HEK293 (cell line): ENCODE measurements around the gene SBK2.

Experiments
- CTCF ChIA-PET: fragments of 350-600 bp; formaldehyde crosslinking; extraction: SDS; loops from one replicate; lab custom pipeline; 2021; ENCODE audit warnings: antibody characterized with exemption; lab: Yijun Ruan, JAX
- POLR2A ChIA-PET: fragments of 300-600 bp; formaldehyde crosslinking; extraction: SDS; loops from one replicate; lab custom pipeline; 2020; ENCODE audit warnings: antibody characterized with exemption, inconsistent platforms; lab: Yijun Ruan, JAX
- H3K27ac ChIP-seq: fragments of 200-500 bp; sonication (Bioruptor generic); 2 replicates; pipeline ENCODE4 v1.5.1; 2014; ENCODE audit warnings: low read depth, low read length, control low read depth, inconsistent platforms; ENCODE audit errors: extremely low read depth
- H3K36me3 ChIP-seq, 2 experiments: fragments of 200-500 bp in 1 of 2; sonication (Bioruptor generic) in 1 of 2; 1 replicate in 1 of 2; 2 replicates in 1 of 2; pipeline ENCODE4 v1.5.1; 2014 to 2017; ENCODE audit warnings: inconsistent platforms in 2 of 2, low read length in 2 of 2; ENCODE audit not compliant: control insufficient read depth in 2 of 2, insufficient read depth in 1 of 2
- H3K4me1 ChIP-seq: fragments of 200-500 bp; sonication (Bioruptor generic); 2 replicates; pipeline ENCODE4 v1.5.1; 2014; ENCODE audit warnings: mild to moderate bottlenecking, low read length, inconsistent platforms; ENCODE audit not compliant: control insufficient read depth, insufficient read depth
- H3K4me3 ChIP-seq: 2 replicates; pipeline ENCODE4 v1.5.1; 2011; ENCODE audit warnings: low read depth, mild to moderate bottlenecking, control low read depth, low read length, moderate library complexity
- H3K9me3 ChIP-seq: fragments of 200-500 bp; sonication (Bioruptor generic); 2 replicates; pipeline ENCODE4 v1.5.1; 2014; ENCODE audit warnings: low read depth, low read length, inconsistent platforms; ENCODE audit not compliant: control insufficient read depth, insufficient read depth
- EGR2 ChIP-seq: fragments of 450-650 bp; formaldehyde crosslinking; IDR thresholded peaks from 2 replicates; pipeline ENCODE4 v1.5.1; 2016; ENCODE audit warnings: low read depth, missing biosample characterization, missing genetic modification characterization
- ZNF121 ChIP-seq: fragments of 450-650 bp; formaldehyde crosslinking; IDR thresholded peaks from 2 replicates; pipeline ENCODE4 v1.5.1; 2016; ENCODE audit warnings: missing biosample characterization, missing genetic modification characterization
- ZNF223 ChIP-seq: fragments of 450-650 bp; formaldehyde crosslinking; IDR thresholded peaks from 2 replicates; pipeline ENCODE4 v1.5.1; 2016; ENCODE audit warnings: missing biosample characterization, missing genetic modification characterization
- ZNF274 ChIP-seq, 2 experiments: fragments of 200-500 bp in 1 of 2; fragments of 450-650 bp in 1 of 2; sonication (Bioruptor generic) in 1 of 2; formaldehyde crosslinking in 1 of 2; IDR thresholded peaks; 2 replicates each; pipeline versions ENCODE4 v1.5.1 to v1.6.1; 2014 to 2016; ENCODE audit warnings: borderline replicate concordance in 1 of 2, inconsistent platforms in 1 of 2, low read length in 1 of 2, missing biosample characterization in 1 of 2, missing genetic modification characterization in 1 of 2
- ZNF311 ChIP-seq: fragments of 450-650 bp; formaldehyde crosslinking; IDR thresholded peaks from 2 replicates; pipeline ENCODE4 v1.5.1; 2017; ENCODE audit warnings: missing biosample characterization, missing genetic modification characterization, borderline replicate concordance
- ZNF324 ChIP-seq: fragments of 450-650 bp; formaldehyde crosslinking; IDR thresholded peaks from 2 replicates; pipeline ENCODE4 v1.5.1; 2016; ENCODE audit warnings: missing biosample characterization, missing genetic modification characterization
- ZNF529 ChIP-seq: fragments of 450-650 bp; formaldehyde crosslinking; IDR thresholded peaks from 2 replicates; pipeline ENCODE4 v1.5.1; 2017; ENCODE audit warnings: missing genetic modification characterization, missing biosample characterization; ENCODE audit not compliant: insufficient replicate concordance
- ZNF596 ChIP-seq: fragments of 450-650 bp; IDR thresholded peaks from 2 replicates; pipeline ENCODE4 v1.5.0; 2018; ENCODE audit warnings: missing biosample characterization, mild to moderate bottlenecking, missing genetic modification characterization, moderate library complexity
- TF ChIP-seq, protein P1 (sequence below): fragments of 450-650 bp; formaldehyde crosslinking; IDR thresholded peaks from 2 replicates; pipeline ENCODE4 v1.5.1; 2016; ENCODE audit warnings: missing biosample characterization, missing genetic modification characterization
- TF ChIP-seq, protein P2 (sequence below): fragments of 450-650 bp; formaldehyde crosslinking; IDR thresholded peaks from 2 replicates; pipeline ENCODE4 v1.5.1; 2017; ENCODE audit warnings: missing biosample characterization, missing genetic modification characterization
- TF ChIP-seq, protein P3 (sequence below): fragments of 450-650 bp; formaldehyde crosslinking; IDR thresholded peaks from 2 replicates; pipeline ENCODE4 v1.5.1; 2016; ENCODE audit warnings: missing biosample characterization, missing genetic modification characterization
- TF ChIP-seq, protein P4 (sequence below): fragments of 450-650 bp; formaldehyde crosslinking; IDR thresholded peaks from 2 replicates; pipeline ENCODE4 v1.5.1; 2016; ENCODE audit warnings: missing biosample characterization, missing genetic modification characterization, borderline replicate concordance
- TF ChIP-seq, protein P5 (sequence below): fragments of 450-650 bp; formaldehyde crosslinking; IDR thresholded peaks from 2 replicates; pipeline ENCODE4 v1.5.1; 2016; ENCODE audit warnings: missing biosample characterization, missing genetic modification characterization
- TF ChIP-seq, protein P6 (sequence below): fragments of 450-650 bp; formaldehyde crosslinking; IDR thresholded peaks from 2 replicates; pipeline ENCODE4 v1.5.1; 2016; ENCODE audit warnings: missing biosample characterization, missing genetic modification characterization

SBK2 gene

DNA sequence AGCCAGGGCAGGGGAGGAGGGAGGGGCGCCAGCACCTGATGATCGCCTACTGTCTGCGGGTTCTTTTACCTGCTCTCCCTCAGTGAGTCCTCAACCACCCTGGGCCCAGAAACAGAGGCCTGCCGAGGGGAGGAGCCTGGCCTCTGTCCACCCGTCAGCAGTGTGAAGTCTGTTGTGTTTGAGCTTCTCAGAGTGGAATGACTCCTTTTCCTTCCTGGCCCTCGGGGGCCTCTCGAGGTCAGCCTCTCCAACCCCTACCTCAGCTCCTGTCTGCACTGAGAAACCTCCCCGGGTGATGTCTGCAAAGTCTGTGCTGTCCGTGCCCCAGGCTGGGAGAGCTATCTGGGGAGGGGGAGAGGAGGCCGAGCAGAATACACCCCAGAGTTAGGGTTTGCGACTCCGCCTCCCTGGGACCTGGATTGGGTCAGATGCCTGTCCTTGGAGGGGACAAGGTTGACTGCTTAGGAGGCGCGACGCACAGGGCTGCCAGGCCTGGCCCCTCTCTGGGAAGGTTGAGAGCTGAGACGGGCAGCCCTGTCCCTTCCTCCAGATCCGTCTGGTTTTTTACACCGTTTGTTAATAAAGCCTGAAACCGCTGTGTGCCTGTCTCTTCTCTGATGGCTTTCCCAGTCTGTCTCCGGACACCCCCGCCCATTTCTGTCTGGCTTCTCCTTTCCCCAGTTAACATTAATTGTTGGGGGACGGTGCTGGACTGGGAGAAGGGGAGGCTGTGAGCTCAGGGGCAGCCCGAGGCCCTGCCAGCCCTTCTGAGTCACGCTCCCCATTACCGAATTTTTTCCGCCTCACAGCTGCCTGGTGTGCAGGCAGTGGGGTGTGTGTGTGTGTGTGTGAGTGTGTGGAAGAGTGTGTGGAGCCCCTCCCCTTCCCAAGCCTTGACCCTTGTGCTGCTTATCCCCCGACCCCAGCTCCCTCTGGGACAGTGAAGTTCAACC, 49.7 kb downstream of the SBK2 start (continued):
- no peak for TF ChIP-seq ZNF274 (IDR thresholded peaks at IDR 0.05; ENCODE audit: low read length)
- TF ChIP-seq ZNF274 (tag by site-specific recombination; IDR thresholded peaks at IDR 0.05; ENCODE audit: borderline replicate concordance), result no peak
- TF ChIP-seq, protein P1, sequence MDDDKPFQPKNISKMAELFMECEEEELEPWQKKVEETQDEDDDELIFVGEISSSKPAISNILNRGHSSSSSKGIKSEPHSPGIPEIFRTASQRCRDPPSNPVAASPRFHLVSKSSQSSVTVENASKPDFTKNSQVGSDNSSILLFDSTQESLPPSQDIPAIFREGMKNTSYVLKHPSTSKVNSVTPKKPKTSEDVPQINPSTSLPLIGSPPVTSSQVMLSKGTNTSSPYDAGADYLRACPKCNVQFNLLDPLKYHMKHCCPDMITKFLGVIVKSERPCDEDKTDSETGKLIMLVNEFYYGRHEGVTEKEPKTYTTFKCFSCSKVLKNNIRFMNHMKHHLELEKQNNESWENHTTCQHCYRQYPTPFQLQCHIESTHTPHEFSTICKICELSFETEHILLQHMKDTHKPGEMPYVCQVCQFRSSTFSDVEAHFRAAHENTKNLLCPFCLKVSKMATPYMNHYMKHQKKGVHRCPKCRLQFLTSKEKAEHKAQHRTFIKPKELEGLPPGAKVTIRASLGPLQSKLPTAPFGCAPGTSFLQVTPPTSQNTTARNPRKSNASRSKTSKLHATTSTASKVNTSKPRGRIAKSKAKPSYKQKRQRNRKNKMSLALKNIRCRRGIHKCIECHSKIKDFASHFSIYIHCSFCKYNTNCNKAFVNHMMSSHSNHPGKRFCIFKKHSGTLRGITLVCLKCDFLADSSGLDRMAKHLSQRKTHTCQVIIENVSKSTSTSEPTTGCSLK (tag by site-specific recombination), result no peak
- TF ChIP-seq, protein P2, sequence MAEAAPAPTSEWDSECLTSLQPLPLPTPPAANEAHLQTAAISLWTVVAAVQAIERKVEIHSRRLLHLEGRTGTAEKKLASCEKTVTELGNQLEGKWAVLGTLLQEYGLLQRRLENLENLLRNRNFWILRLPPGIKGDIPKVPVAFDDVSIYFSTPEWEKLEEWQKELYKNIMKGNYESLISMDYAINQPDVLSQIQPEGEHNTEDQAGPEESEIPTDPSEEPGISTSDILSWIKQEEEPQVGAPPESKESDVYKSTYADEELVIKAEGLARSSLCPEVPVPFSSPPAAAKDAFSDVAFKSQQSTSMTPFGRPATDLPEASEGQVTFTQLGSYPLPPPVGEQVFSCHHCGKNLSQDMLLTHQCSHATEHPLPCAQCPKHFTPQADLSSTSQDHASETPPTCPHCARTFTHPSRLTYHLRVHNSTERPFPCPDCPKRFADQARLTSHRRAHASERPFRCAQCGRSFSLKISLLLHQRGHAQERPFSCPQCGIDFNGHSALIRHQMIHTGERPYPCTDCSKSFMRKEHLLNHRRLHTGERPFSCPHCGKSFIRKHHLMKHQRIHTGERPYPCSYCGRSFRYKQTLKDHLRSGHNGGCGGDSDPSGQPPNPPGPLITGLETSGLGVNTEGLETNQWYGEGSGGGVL (tag by site-specific recombination), result peak; percentile 91
- TF ChIP-seq, protein P3, sequence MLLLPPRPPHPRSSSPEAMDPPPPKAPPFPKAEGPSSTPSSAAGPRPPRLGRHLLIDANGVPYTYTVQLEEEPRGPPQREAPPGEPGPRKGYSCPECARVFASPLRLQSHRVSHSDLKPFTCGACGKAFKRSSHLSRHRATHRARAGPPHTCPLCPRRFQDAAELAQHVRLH (tag by site-specific recombination), result no peak
- TF ChIP-seq ZNF324 (tag by site-specific recombination), result peak; percentile 31; the same call in 1 of the 2 replicates

DNA sequence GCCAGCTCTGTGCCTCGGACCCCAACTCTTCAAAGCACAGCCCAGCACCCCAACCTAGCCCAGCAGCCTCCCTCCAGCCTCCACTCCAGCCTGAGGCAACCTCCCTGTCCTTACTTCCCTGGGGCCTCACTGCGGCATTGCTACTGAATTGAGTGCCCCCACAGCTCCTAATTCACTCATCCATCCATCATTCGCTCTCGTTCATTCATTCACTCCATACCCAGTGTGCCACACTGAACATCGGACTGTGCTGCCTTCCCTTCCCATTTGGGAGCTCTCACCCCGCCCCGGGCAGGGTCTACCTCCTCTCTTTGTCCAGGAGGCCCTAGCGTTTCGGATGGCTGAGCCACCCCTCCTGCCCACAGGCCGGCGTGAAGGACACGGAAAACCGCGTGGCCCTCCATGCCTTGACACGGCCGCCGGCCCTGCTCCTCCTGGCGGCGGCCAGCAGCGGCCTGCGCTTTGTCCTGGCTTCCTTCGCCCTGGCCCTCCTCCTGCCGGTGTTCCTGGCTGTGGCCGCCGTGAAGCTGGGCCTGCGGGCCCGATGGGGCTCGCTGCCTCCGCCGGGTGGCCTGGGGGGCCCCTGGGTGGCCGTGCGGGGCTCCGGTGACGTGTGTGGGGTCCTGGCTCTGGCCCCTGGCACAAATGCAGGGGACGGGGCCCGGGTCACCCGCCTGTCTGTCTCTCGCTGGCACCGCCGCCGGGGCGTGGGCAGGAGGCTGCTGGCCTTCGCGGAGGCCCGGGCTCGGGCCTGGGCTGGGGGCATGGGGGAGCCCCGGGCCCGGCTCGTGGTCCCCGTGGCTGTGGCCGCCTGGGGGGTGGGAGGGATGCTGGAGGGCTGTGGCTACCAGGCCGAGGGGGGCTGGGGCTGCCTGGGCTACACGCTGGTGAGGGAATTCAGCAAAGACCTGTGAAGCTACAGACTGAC, 50.6 kb downstream of the SBK2 start:
- H3K4me3 ChIP-seq, result peak overlapping the region; percentile 91
- H3K36me3 ChIP-seq, result peaks cover 0 to 7% of the 10 kb centered on the region in 2 experiments; a peak in 1 of 3 replicates
- peak overlapping the region; percentile 45 for H3K27ac ChIP-seq
- no peaks in the 10 kb centered on the region for H3K9me3 ChIP-seq
- ChIA-PET POLR2A (interaction anchor here (0.8 to 3.5 kb wide), 14 partner anchors 10 to 206 kb away, joined by 3 to 44 read pairs (median 6); partner anchors contain the start of genes FIZ1, HSPBP1, ISOC2 and KMT5C), CTCF (interaction anchor here (0.6 to 4.3 kb wide), 8 partner anchors 10 to 607 kb away, joined by 3 to 42 read pairs (median 3); partner anchors contain the start of gene ZNF628)
- H3K4me1 ChIP-seq, result peaks cover 23% of the 10 kb centered on the region
- TF ChIP-seq EGR2 (tag by site-specific recombination) (no peak), ZNF121 (no peak), ZNF311 (tag by site-specific recombination) (no peak), ZNF223 (tag by site-specific recombination) (no peak), ZNF324 (tag by site-specific recombination) (no peak), ZNF596 (tag by site-specific recombination) (no peak), ZNF529 (tag by site-specific recombination) (no peak)
- TF ChIP-seq, protein P4, sequence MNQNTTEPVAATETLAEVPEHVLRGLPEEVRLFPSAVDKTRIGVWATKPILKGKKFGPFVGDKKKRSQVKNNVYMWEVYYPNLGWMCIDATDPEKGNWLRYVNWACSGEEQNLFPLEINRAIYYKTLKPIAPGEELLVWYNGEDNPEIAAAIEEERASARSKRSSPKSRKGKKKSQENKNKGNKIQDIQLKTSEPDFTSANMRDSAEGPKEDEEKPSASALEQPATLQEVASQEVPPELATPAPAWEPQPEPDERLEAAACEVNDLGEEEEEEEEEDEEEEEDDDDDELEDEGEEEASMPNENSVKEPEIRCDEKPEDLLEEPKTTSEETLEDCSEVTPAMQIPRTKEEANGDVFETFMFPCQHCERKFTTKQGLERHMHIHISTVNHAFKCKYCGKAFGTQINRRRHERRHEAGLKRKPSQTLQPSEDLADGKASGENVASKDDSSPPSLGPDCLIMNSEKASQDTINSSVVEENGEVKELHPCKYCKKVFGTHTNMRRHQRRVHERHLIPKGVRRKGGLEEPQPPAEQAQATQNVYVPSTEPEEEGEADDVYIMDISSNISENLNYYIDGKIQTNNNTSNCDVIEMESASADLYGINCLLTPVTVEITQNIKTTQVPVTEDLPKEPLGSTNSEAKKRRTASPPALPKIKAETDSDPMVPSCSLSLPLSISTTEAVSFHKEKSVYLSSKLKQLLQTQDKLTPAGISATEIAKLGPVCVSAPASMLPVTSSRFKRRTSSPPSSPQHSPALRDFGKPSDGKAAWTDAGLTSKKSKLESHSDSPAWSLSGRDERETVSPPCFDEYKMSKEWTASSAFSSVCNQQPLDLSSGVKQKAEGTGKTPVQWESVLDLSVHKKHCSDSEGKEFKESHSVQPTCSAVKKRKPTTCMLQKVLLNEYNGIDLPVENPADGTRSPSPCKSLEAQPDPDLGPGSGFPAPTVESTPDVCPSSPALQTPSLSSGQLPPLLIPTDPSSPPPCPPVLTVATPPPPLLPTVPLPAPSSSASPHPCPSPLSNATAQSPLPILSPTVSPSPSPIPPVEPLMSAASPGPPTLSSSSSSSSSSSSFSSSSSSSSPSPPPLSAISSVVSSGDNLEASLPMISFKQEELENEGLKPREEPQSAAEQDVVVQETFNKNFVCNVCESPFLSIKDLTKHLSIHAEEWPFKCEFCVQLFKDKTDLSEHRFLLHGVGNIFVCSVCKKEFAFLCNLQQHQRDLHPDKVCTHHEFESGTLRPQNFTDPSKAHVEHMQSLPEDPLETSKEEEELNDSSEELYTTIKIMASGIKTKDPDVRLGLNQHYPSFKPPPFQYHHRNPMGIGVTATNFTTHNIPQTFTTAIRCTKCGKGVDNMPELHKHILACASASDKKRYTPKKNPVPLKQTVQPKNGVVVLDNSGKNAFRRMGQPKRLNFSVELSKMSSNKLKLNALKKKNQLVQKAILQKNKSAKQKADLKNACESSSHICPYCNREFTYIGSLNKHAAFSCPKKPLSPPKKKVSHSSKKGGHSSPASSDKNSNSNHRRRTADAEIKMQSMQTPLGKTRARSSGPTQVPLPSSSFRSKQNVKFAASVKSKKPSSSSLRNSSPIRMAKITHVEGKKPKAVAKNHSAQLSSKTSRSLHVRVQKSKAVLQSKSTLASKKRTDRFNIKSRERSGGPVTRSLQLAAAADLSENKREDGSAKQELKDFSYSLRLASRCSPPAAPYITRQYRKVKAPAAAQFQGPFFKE (tag by site-specific recombination), result no peak
- TF ChIP-seq, protein P5, sequence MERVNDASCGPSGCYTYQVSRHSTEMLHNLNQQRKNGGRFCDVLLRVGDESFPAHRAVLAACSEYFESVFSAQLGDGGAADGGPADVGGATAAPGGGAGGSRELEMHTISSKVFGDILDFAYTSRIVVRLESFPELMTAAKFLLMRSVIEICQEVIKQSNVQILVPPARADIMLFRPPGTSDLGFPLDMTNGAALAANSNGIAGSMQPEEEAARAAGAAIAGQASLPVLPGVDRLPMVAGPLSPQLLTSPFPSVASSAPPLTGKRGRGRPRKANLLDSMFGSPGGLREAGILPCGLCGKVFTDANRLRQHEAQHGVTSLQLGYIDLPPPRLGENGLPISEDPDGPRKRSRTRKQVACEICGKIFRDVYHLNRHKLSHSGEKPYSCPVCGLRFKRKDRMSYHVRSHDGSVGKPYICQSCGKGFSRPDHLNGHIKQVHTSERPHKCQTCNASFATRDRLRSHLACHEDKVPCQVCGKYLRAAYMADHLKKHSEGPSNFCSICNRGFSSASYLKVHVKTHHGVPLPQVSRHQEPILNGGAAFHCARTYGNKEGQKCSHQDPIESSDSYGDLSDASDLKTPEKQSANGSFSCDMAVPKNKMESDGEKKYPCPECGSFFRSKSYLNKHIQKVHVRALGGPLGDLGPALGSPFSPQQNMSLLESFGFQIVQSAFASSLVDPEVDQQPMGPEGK (tag by site-specific recombination), result peak; percentile 38
- TF ChIP-seq, protein P6, sequence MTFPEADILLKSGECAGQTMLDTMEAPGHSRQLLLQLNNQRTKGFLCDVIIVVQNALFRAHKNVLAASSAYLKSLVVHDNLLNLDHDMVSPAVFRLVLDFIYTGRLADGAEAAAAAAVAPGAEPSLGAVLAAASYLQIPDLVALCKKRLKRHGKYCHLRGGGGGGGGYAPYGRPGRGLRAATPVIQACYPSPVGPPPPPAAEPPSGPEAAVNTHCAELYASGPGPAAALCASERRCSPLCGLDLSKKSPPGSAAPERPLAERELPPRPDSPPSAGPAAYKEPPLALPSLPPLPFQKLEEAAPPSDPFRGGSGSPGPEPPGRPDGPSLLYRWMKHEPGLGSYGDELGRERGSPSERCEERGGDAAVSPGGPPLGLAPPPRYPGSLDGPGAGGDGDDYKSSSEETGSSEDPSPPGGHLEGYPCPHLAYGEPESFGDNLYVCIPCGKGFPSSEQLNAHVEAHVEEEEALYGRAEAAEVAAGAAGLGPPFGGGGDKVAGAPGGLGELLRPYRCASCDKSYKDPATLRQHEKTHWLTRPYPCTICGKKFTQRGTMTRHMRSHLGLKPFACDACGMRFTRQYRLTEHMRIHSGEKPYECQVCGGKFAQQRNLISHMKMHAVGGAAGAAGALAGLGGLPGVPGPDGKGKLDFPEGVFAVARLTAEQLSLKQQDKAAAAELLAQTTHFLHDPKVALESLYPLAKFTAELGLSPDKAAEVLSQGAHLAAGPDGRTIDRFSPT (tag by site-specific recombination), result peak; percentile 25; the same call in 1 of the 2 replicates
